Activated CD8-positive, alpha-beta T cell treated with anti-CD3 and anti-CD28 coated beads for 36 hours (primary cell): ENCODE data around the gene DRAM2. TPM values are rescaled to one million over a fixed set of nuclear protein-coding genes. Genes with fewer than 3 reads are reported as not detected.
"Not testable (repeated sequence)": the region's sequence is repeated elsewhere in the genome, so short reads cannot be mapped to it uniquely, and the experiment has no call there.

ENCODE experiments used
- ATAC-seq: fragments of 200-7000 bp; cut with Tn5 transposase; one replicate; pipeline ENCODE4 v1.10.0; 2021; ENCODE audit warnings: mild to moderate bottlenecking, moderate library complexity
- CTCF ChIA-PET: fragments of 350-600 bp; sonication (Branson Sonifier 250); formaldehyde crosslinking; loops from one replicate; lab custom pipeline; 2021; ENCODE audit warnings: antibody characterized with exemption; lab: Charles Lee
- POLR2A ChIA-PET: fragments of 350-600 bp; sonication (Branson Sonifier 250); formaldehyde crosslinking; loops from one replicate; lab custom pipeline; 2021; ENCODE audit warnings: antibody characterized with exemption; lab: Charles Lee
- DNase-seq: peaks from one replicate; pipeline ENCODE4 v3.0.0-alpha.2; 2020
- H3K27ac Mint-ChIP-seq: one replicate; pipeline ENCODE4 v1.8.0; 2021; ENCODE audit warnings: mild to moderate bottlenecking, mixed read lengths
- H3K27me3 Mint-ChIP-seq: one replicate; pipeline ENCODE4 v1.8.0; 2021; ENCODE audit warnings: mixed read lengths
- H3K36me3 Mint-ChIP-seq: one replicate; pipeline ENCODE4 v1.8.0; 2021; ENCODE audit warnings: low read depth, mixed read lengths
- H3K4me1 Mint-ChIP-seq: one replicate; pipeline ENCODE4 v1.8.0; 2021; ENCODE audit warnings: low read depth, mixed read lengths
- H3K4me3 Mint-ChIP-seq: one replicate; pipeline ENCODE4 v1.8.0; 2021; ENCODE audit warnings: mild to moderate bottlenecking, moderate library complexity, mixed read lengths
- H3K9me3 Mint-ChIP-seq: one replicate; pipeline ENCODE4 v1.8.0; 2021; ENCODE audit warnings: mixed read lengths
- intact Hi-C: fragments of 100-400 bp; cut with micrococcal nuclease; formaldehyde crosslinking; loops from one replicate; pipeline ENCODE4 v1.10.0; 2022
- total RNA-seq, 2 experiments: library from RNA; stranded (reverse); gene quantifications; one replicate each; pipeline ENCODE4 v1.2.3, GENCODE V29; 2021
- TF ChIP-seq, protein P1 (sequence below): fragments of 200-600 bp; IDR thresholded peaks from one replicate; pipeline ENCODE4 v1.8.0; 2022; ENCODE audit warnings: antibody characterized with exemption, mild to moderate bottlenecking

Gene DRAM2
- total RNA-seq, 2 experiments from 2014 or later: 27.5 to 37.2 TPM

DNA sequence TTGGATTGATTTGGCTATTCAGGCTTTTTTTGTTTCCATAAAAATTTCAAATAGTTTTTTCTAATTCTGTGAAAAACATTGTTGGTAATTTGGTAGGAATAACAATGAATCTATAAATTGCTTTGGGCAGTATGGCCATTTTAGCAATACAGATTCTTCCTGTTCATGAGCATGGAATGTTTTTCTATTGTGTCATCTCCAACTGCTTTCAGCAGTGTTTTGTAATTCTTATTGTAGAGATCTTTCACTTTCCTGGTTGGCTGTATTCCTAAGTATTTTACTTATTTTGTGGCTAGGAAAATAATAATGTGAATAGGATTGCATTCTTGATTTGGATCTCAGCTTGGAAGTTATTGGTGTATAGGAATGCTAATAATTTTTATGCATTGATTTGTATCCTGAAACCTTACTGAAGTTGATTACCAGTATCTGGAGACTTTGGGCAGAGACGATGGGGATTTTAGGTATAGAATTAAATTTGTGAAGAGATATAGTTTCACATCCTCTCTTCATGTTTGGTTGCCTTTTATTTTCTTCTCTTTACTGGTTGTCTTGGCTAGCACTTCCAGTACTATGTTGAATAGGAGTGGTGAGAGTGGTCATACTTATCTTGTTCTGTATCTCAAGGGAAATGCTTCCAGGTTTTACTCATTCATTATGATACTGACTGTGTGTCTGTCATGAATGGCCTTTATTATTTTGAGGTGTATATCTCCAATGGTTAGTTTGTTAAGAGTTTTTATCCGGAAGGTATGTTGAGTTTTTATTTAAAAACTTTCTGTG, 57.3 kb downstream of the DRAM2 start:
- Mint-ChIP-seq H3K9me3 (peaks cover 2% of the 10 kb centered on the region), H3K4me1 (no peaks in the 10 kb centered on the region), H3K27me3 (peaks cover 16% of the 10 kb centered on the region), H3K27ac (no peak overlapping the region), H3K36me3 (no peaks in the 10 kb centered on the region), H3K4me3 (no peak overlapping the region)
- ATAC-seq (no peak), DNase-seq (no peak)
- POLR2A ChIA-PET: no interaction called here
- intact Hi-C loops: no loop called here
- CTCF ChIA-PET: no interaction called here
- TF ChIP-seq, protein P1, sequence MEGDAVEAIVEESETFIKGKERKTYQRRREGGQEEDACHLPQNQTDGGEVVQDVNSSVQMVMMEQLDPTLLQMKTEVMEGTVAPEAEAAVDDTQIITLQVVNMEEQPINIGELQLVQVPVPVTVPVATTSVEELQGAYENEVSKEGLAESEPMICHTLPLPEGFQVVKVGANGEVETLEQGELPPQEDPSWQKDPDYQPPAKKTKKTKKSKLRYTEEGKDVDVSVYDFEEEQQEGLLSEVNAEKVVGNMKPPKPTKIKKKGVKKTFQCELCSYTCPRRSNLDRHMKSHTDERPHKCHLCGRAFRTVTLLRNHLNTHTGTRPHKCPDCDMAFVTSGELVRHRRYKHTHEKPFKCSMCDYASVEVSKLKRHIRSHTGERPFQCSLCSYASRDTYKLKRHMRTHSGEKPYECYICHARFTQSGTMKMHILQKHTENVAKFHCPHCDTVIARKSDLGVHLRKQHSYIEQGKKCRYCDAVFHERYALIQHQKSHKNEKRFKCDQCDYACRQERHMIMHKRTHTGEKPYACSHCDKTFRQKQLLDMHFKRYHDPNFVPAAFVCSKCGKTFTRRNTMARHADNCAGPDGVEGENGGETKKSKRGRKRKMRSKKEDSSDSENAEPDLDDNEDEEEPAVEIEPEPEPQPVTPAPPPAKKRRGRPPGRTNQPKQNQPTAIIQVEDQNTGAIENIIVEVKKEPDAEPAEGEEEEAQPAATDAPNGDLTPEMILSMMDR: no peak

DNA sequence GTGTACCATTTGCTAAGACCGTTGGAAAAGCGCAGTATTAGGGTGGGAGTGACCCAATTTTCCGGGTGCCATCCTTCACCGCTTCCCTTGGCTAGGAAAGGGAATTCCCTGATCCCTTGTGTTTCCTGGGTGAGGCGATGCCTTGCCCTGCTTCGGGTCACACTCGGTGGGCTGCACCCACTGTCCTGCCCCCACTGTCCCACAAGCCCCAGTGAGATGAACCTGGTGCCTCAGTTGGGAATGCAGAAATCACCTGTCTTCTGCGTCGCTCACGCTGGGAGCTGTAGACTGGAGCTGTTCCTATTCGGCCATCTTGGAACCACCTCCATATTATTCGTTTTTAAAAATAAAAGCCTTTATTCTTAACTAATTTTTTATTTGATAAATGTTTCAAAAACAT, 60.6 kb downstream of the DRAM2 start:
- H3K36me3 Mint-ChIP-seq, DNase-seq, H3K27ac Mint-ChIP-seq, CTCF ChIA-PET, H3K9me3 Mint-ChIP-seq, intact Hi-C loops, H3K4me3 Mint-ChIP-seq, POLR2A ChIA-PET, H3K4me1 Mint-ChIP-seq, ATAC-seq: not testable (repeated sequence)
- peaks cover 16% of the 10 kb centered on the region for H3K27me3 Mint-ChIP-seq

DNA sequence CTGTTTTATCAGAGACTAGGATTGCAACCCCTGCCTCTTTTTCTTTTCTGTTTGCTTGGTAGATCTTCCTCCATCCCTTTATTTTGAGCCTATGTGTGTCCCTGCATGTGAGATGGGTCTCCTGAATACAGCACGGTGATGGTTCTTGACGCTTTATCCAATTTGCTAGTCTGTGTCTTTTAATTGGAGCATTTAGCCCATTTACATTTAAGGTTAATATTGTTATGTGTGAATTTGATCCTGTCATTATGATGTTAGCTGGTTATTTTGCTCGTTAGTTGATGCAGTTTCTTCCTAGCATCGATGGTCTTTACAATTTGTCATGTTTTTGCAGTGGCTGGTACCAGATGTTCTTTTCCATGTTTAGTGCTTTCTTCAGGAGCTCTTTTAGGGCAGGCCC, 62.6 kb downstream of the DRAM2 start:
- CTCF ChIA-PET, DNase-seq, H3K4me3 Mint-ChIP-seq, H3K36me3 Mint-ChIP-seq, ATAC-seq, intact Hi-C loops, H3K27me3 Mint-ChIP-seq, POLR2A ChIA-PET, H3K27ac Mint-ChIP-seq, H3K4me1 Mint-ChIP-seq, H3K9me3 Mint-ChIP-seq: not testable (repeated sequence)

Other genes starting within 250 kb of the DRAM2 start
- 10 to 100 TPM; 16.0 to 16.1 TPM for gene LRIF1, start 176.2 kb downstream of the DRAM2 start, total RNA-seq
- 10 to 100 TPM; 36.0 to 38.6 TPM for gene CEPT1, start 130 bp upstream of the DRAM2 start, total RNA-seq
- gene DENND2D, start 60.6 kb upstream of the DRAM2 start, total RNA-seq: 100 to 1,000 TPM; 201 to 208 TPM
- gene CHI3L2, start 87.6 kb upstream of the DRAM2 start, total RNA-seq: 10 to 100 TPM in 1 of 2 experiments, 1 to 10 TPM in 1; 9.2 to 10.4 TPM
- gene CHIA, start 150.8 kb upstream of the DRAM2 start, total RNA-seq: not detected